ENCODE results near the gene TULP4.
"Not testable (repeated sequence)": the region's sequence is repeated elsewhere in the genome, so short reads cannot be mapped to it uniquely, and the experiment has no call there.

TULP4 gene

GRCh38 chr6:158296854-158297324 lies 15.4 kb upstream of the TULP4 start:
- DNase-seq, result not testable (repeated sequence)

- not testable (repeated sequence) for DNase-seq
Observed at GRCh38 chr6:158297657-158298056, 14.6 kb upstream of the TULP4 start.

GRCh38 chr6:158300306-158301143 lies 11.7 kb upstream of the TULP4 start:
- DNase-seq, result not testable (repeated sequence)

GRCh38 chr6:158301561-158301960 lies 10.7 kb upstream of the TULP4 start:
- not testable (repeated sequence) for DNase-seq

GRCh38 chr6:158302195-158302796 lies 10.0 kb upstream of the TULP4 start:
- DNase-seq, result not testable (repeated sequence)

- no peak for DNase-seq
Observed at GRCh38 chr6:158303210-158303731, 9.0 kb upstream of the TULP4 start.

- DNase-seq, result no peak
Observed at GRCh38 chr6:158304254-158304653, 8.0 kb upstream of the TULP4 start.

GRCh38 chr6:158309814-158310213 lies 2.5 kb upstream of the TULP4 start:
- DNase-seq, result no peak

GRCh38 chr6:158311193-158311592 lies 1.1 kb upstream of the TULP4 start:
- no peak for DNase-seq

GRCh38 chr6:158311626-158312025 lies 639 bp upstream of the TULP4 start:
- no peak for DNase-seq

- no peak for DNase-seq
Observed at GRCh38 chr6:158312672-158313397, 570 bp downstream of the TULP4 start.

GRCh38 chr6:158313989-158314388 lies 1.7 kb downstream of the TULP4 start:
- no peak for DNase-seq

GRCh38 chr6:158314737-158315136 lies 2.5 kb downstream of the TULP4 start:
- no peak for DNase-seq

GRCh38 chr6:158316022-158316421 lies 3.8 kb downstream of the TULP4 start:
- no peak for DNase-seq

- DNase-seq, result no peak
Observed at GRCh38 chr6:158321960-158322359, 9.7 kb downstream of the TULP4 start.

GRCh38 chr6:158322400-158322723 lies 10.1 kb downstream of the TULP4 start:
- no peak for DNase-seq

GRCh38 chr6:158322724-158323560 lies 10.7 kb downstream of the TULP4 start:
- no peak for DNase-seq

- DNase-seq, result no peak
Observed at GRCh38 chr6:158323561-158323958, 11.3 kb downstream of the TULP4 start.

- no peak for DNase-seq
Observed at GRCh38 chr6:158324136-158324535, 11.9 kb downstream of the TULP4 start.

GRCh38 chr6:158327211-158327610 lies 14.9 kb downstream of the TULP4 start:
- DNase-seq, result no peak

- no peak for DNase-seq
Observed at GRCh38 chr6:158328952-158329351, 16.7 kb downstream of the TULP4 start.

GRCh38 chr6:158329531-158329930 lies 17.3 kb downstream of the TULP4 start:
- DNase-seq, result no peak

GRCh38 chr6:158330016-158330415 lies 17.8 kb downstream of the TULP4 start:
- DNase-seq, result no peak

Data from activated T-cell treated with anti-CD3 and anti-CD28 coated beads, Interleukin-2, amount 50 U/mL, for 48 hours (primary cell).